ENCODE results near the gene TTC7B. TPM values are rescaled to one million over a fixed set of nuclear protein-coding genes. Genes with fewer than 3 reads are reported as not detected.
"Not testable (repeated sequence)": the region's sequence is repeated elsewhere in the genome, so short reads cannot be mapped to it uniquely, and the experiment has no call there.

TTC7B gene, protein sequence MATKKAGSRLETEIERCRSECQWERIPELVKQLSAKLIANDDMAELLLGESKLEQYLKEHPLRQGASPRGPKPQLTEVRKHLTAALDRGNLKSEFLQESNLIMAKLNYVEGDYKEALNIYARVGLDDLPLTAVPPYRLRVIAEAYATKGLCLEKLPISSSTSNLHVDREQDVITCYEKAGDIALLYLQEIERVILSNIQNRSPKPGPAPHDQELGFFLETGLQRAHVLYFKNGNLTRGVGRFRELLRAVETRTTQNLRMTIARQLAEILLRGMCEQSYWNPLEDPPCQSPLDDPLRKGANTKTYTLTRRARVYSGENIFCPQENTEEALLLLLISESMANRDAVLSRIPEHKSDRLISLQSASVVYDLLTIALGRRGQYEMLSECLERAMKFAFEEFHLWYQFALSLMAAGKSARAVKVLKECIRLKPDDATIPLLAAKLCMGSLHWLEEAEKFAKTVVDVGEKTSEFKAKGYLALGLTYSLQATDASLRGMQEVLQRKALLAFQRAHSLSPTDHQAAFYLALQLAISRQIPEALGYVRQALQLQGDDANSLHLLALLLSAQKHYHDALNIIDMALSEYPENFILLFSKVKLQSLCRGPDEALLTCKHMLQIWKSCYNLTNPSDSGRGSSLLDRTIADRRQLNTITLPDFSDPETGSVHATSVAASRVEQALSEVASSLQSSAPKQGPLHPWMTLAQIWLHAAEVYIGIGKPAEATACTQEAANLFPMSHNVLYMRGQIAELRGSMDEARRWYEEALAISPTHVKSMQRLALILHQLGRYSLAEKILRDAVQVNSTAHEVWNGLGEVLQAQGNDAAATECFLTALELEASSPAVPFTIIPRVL
- 66.7 and 83.7 TPM in 2 replicates for total RNA-seq

DNA sequence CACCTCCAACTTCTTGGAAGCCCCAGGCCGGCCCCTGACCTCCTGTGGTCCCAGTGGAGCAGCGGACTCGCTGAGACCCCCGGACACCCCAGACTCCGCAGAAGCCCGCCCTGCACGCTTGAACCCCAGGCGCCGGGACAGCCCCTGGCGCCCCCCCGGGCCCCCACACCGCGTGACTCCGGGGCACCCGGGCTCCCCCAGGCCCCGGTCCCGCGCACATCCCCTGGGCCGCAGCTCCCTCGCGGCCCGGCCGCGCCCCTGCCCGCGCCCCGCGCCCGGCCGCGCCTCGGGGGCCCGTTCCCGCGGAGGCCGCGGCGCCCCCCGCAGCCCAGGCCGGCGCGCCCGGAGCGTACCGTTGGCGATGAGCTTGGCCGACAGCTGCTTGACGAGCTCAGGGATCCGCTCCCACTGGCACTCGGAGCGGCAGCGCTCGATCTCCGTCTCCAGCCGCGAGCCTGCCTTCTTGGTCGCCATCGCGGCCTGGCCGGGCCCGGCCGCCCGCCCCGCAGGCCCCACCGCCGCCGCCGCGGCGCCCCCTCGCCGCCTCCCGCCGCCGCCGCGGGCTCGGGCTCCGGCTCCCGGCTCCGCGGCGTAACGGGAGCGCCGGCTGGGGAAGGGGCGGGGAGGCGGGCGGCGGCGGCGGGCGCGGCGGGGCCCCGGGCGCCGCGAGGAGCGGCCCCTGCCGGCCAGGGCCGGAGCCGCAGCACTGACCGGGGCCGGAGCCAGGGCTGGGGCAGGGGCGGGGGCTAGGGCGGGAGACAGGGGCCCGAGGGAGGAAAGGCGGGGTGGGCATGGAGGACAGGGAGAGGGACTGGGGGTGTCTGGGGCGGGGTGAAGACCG, at the start of gene TTC7B:
TSS of gene TTC7B (minus strand) at position 609 of the 841 bp plus-strand sequence. CDS start at position 474, 135 bp downstream.
- no peak for DNase-seq (ENCODE audit: extremely low read depth, low read depth, low spot score)

DNA sequence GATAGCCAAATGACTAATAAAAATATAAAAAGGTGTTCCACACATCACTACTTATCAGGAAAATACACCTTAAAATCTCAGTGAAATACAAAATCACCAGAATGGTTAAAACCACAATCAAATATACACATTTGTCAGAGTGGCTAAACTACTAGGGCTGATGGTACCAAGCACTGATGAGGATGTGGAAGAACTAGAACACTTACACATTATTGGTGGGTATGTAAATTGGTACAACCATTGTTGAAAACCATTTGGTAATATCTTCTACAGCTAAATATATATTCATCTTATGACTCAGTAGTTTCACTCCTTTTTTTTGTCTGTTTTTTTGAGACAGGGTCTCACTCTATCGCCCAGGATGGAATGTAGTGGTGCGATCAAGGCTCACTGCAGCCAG, 48.5 kb upstream of the TTC7B start:
- DNase-seq (ENCODE audit: extremely low read depth, low read depth, low spot score): no peak

DNA sequence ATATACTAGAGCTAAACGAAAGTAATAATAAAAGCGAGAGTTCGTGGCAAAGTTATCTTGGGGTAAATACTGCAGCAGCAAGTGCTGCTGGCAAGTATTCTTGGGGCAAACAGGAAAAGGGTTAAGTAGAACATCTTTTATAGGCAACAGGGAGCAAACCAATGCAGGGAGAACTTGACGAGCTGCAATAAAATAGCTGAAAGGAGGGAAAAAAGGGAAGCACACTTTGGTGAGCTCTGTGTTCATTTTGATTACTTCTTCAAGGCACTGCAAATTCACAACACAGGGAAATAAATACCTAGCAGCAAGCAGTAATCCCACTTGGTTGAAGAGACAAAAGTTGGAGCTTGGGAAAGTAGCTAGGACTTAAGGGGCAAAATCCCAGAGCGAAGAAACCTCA, 42.3 kb upstream of the TTC7B start:
- DNase-seq (ENCODE audit: extremely low read depth, low read depth, low spot score): no peak

GRCh38 chr14:90857866-90858265, 41.6 kb upstream of the TTC7B start:
- no peak for DNase-seq (ENCODE audit: extremely low read depth, low read depth, low spot score)

GRCh38 chr14:90856115-90856514, 39.9 kb upstream of the TTC7B start:
- DNase-seq (ENCODE audit: extremely low read depth, low read depth, low spot score): not testable (repeated sequence)

DNA sequence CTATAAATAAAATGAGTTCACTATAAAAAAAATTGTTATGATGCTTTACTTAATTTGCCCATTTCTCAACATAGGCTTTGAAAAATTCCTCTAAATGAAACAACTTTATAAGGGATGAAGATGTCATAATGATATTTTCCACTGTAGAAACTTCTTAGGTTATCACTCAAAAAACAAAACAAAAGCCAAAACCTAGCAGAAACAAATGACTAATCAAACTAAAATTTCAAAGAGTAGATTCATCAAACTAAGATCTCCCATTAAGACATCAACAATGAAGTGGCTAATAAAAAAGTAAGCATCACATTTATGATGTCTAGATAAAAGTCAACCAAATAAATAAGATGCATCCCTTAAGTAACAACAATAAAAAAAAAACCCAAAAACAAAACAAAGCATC, 36.9 kb upstream of the TTC7B start:
- no peak for DNase-seq (ENCODE audit: extremely low read depth, low read depth, low spot score)

GRCh38 chr14:90851327-90852036, 35.3 kb upstream of the TTC7B start:
- DNase-seq (ENCODE audit: extremely low read depth, low read depth, low spot score): no peak

GRCh38 chr14:90850487-90850886, 34.3 kb upstream of the TTC7B start:
- DNase-seq (ENCODE audit: extremely low read depth, low read depth, low spot score): peak; percentile 95

DNA sequence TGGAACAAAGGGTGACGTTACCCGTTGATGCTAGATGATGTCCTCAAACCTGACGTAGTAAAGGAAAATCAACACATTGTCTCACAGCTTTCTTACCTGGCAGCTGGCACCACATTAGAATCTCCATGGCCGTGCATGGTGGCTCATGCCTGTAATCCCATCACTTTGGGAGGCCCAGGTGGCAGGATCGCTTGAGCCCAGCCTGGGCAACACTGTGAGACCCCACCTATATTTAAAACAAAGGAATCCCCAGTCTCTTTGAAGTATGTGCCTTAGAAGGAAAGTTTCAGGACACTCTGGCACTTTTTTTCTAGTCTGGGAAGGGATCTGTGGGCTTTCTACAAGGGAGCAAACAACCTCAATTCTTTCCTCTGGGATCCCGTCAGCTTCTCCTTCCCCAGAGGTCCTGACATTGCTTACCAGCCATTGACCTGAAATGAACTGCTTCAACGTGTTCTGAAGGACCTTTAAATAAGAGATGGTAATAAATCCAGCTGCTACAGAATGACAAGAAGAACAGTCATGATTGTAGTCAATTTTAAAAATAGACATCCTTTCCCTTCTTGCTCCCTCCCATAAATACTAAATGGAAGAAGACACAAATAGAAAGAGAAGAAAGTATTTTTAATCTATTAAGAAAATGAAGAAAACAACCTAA, 33.7 kb upstream of the TTC7B start:
- DNase-seq (ENCODE audit: extremely low read depth, low read depth, low spot score): no peak

DNA sequence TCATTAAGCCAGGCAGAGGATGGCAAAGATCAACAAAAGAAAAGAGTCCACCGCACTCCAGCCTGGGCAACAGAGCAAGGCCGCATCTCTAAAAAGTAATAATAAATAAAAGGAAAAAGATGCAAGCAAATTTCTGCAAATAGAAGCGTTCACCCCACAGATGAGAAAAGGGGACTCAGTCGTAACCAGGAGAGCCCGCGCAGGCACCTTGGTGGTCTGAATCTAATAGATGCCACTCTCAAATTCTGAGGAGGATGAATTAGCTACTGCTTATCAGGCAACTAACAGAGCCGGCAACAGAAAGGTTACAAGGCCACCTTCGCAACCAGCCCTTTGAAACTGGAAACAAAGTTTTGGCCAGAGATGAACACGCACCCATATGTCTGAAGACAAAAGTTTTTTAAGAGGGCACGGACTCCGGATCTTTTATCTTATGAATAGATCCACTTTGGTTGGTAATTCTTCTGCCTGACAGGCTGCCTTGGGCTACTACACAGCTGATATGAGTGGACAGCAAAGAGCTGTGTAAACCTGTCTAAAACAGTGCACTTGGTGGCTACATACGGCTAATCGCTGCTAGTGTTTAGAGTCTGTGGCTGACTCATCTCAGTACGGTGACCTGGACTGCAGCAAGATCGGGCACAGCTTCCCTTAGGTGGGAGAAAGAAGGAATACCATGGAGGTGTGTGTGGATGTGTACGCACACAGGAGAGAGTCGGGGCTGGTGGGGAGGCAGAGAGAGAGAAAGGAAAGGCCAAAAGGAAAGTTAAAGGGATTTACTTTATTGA, 32.9 kb upstream of the TTC7B start:
- DNase-seq (ENCODE audit: extremely low read depth, low read depth, low spot score): no peak

- DNase-seq (ENCODE audit: extremely low read depth, low read depth, low spot score): no peak
Measured at GRCh38 chr14:90846511-90846910, 30.3 kb upstream of the TTC7B start.

GRCh38 chr14:90844321-90844720, 28.1 kb upstream of the TTC7B start:
- no peak for DNase-seq (ENCODE audit: extremely low read depth, low read depth, low spot score)

DNA sequence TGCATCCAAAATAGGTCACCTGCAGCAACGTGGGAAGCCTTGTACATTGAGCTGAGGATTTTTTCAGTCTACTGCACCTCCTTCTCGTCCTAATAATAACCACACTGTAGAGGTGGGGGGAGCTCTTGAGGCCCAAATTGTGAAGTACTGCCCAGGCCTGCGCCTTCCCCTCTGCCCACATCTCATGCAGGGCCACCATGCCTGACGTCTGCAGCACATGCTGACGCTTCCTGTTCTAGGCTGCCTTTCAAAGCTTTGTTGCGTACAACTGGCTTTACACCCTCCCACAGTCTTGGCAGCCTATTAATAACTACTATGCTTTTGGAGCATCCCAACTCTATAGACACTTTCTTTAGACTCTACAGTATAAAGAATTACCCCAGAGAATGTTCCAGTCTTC, 26.5 kb upstream of the TTC7B start:
- DNase-seq (ENCODE audit: extremely low read depth, low read depth, low spot score): no peak

GRCh38 chr14:90840667-90841066, 24.4 kb upstream of the TTC7B start:
- DNase-seq (ENCODE audit: extremely low read depth, low read depth, low spot score): not testable (repeated sequence)

GRCh38 chr14:90839889-90840266, 23.6 kb upstream of the TTC7B start:
- no peak for DNase-seq (ENCODE audit: extremely low read depth, low read depth, low spot score)

GRCh38 chr14:90839024-90839888, 23.0 kb upstream of the TTC7B start:
- DNase-seq (ENCODE audit: extremely low read depth, low read depth, low spot score): no peak

DNA sequence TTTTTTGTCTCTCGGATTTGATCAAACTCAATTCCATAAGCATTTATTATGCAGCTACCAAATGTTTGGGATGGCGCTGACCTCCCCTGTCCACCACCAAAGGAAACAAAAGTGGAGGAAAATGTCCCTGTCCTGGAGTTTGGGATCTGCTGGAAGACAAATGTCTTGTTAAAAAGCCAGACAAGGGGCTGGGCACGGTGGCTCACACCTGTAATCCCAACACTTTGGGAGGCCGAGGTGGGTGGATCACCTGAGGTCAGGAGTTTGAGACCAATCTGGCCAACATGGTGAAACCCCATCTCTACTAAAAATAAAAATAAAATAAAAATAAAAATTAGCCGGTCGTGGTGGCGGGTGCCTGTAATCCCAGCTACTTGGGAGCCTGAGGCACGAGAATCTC, 22.3 kb upstream of the TTC7B start:
- DNase-seq (ENCODE audit: extremely low read depth, low read depth, low spot score): not testable (repeated sequence)

GRCh38 chr14:90837355-90837754, 21.1 kb upstream of the TTC7B start:
- DNase-seq (ENCODE audit: extremely low read depth, low read depth, low spot score): no peak

Measured in glomerular endothelial cell (primary cell).